SU-DHL-6 (cell line): ENCODE results near the gene GALNT17.

Source experiments
- CTCF ChIP-seq: fragments of 200-600 bp; sonication (generic); IDR thresholded peaks from one replicate; pipeline ENCODE4 v1.5.1; 2017; ENCODE audit warnings: antibody characterized with exemption, mild to moderate bottlenecking, low read length, moderate library complexity; ENCODE audit not compliant: insufficient read depth, poor library complexity, severe bottlenecking
- EZH2phosphoT487 ChIP-seq: fragments of 200-600 bp; sonication (generic), shearing (Covaris generic); conservative IDR thresholded peaks from 2 replicates; pipeline ENCODE4 v1.6.1; 2018; ENCODE audit warnings: mild to moderate bottlenecking, antibody characterized with exemption, low read length, moderate library complexity, mixed read lengths

GRCh38 chr7:71538210-71538609 lies 406.3 kb downstream of the GALNT17 start:
- no peak for TF ChIP-seq CTCF
- TF ChIP-seq EZH2phosphoT487: no peak
